ENCODE results near the gene MED22.
A peak's percentile ranks its signal among the peaks of the same experiment; 100 is the strongest.

The MED22 gene

GRCh38 chr9:133346021-133346785 is 1.7 kb downstream of the MED22 start:
- H3K36me3 ChIP-seq (ENCODE audit: control insufficient read depth, insufficient read depth, low read length): peaks cover 22% of the 10 kb centered on the region
- H2AK5ac ChIP-seq (ENCODE audit: low read length): no peak overlapping the region
- no peak overlapping the region for H4K5ac ChIP-seq (ENCODE audit: low read length)
- H3K79me2 ChIP-seq (ENCODE audit: control insufficient read depth, insufficient read depth, low read length): peaks cover 43% of the 10 kb centered on the region
- H4K8ac ChIP-seq (ENCODE audit: low read depth, low read length): no peak overlapping the region
- no peaks in the 10 kb centered on the region for H3K4me1 ChIP-seq (ENCODE audit: control insufficient read depth, low read depth, low read length)
- no peak overlapping the region for H3K27ac ChIP-seq (ENCODE audit: low read depth, low read length)
- H3K79me1 ChIP-seq (ENCODE audit: low read length): peaks cover 29% of the 10 kb centered on the region
- no peak overlapping the region for H3K4me3 ChIP-seq (ENCODE audit: low read length)
- H3K18ac ChIP-seq (ENCODE audit: low read length): no peak overlapping the region
- no peak overlapping the region for H2BK5ac ChIP-seq (ENCODE audit: low read length)
- no peak overlapping the region for H3K4ac ChIP-seq (ENCODE audit: low read depth, low read length)
- H3K4me2 ChIP-seq (ENCODE audit: low read length): peak overlapping the region; percentile 87
- H3K9ac ChIP-seq (ENCODE audit: low read length): peak overlapping the region; percentile 90
- DNase-seq: no peak
- H3K27me3 ChIP-seq (ENCODE audit: insufficient read depth, low read length, poor library complexity): no peaks in the 10 kb centered on the region
- H2BK15ac ChIP-seq (replicated peaks; ENCODE audit: low read depth): no peak overlapping the region
- H2BK120ac ChIP-seq (ENCODE audit: low read depth, low read length): no peak overlapping the region
- no CpG with 5 or more reads among the region's 15 CpGs for WGBS (ENCODE audit: extremely low coverage, insufficient coverage, low lambda C conversion rate)
- H3K23ac ChIP-seq (ENCODE audit: low read length): no peak overlapping the region
- peak overlapping the region; percentile 45 for H3K56ac ChIP-seq (ENCODE audit: low read length)

GRCh38 chr9:133345596-133345995 is 2.3 kb downstream of the MED22 start:
- no peak overlapping the region for H3K56ac ChIP-seq (ENCODE audit: low read length)
- H3K27me3 ChIP-seq (ENCODE audit: insufficient read depth, low read length, poor library complexity): no peaks in the 10 kb centered on the region
- H3K9ac ChIP-seq (ENCODE audit: low read length): no peak overlapping the region
- no peak overlapping the region for H3K4ac ChIP-seq (ENCODE audit: low read depth, low read length)
- no CpG with 5 or more reads among the region's 6 CpGs for WGBS (ENCODE audit: extremely low coverage, insufficient coverage, low lambda C conversion rate)
- H3K4me3 ChIP-seq (ENCODE audit: low read length): no peak overlapping the region
- H3K27ac ChIP-seq (ENCODE audit: low read depth, low read length): no peak overlapping the region
- no peak overlapping the region for H4K8ac ChIP-seq (ENCODE audit: low read depth, low read length)
- H3K79me1 ChIP-seq (ENCODE audit: low read length): peaks cover 29% of the 10 kb centered on the region
- H2AK5ac ChIP-seq (ENCODE audit: low read length): no peak overlapping the region
- H2BK15ac ChIP-seq (replicated peaks; ENCODE audit: low read depth): no peak overlapping the region
- H3K36me3 ChIP-seq (ENCODE audit: control insufficient read depth, insufficient read depth, low read length): peaks cover 18% of the 10 kb centered on the region
- H3K79me2 ChIP-seq (ENCODE audit: control insufficient read depth, insufficient read depth, low read length): peaks cover 43% of the 10 kb centered on the region
- H3K4me1 ChIP-seq (ENCODE audit: control insufficient read depth, low read depth, low read length): no peaks in the 10 kb centered on the region
- H3K4me2 ChIP-seq (ENCODE audit: low read length): no peak overlapping the region
- H2BK120ac ChIP-seq (ENCODE audit: low read depth, low read length): no peak overlapping the region
- no peak overlapping the region for H4K5ac ChIP-seq (ENCODE audit: low read length)
- H3K18ac ChIP-seq (ENCODE audit: low read length): no peak overlapping the region
- DNase-seq: no peak
- H3K23ac ChIP-seq (ENCODE audit: low read length): no peak overlapping the region
- no peak overlapping the region for H2BK5ac ChIP-seq (ENCODE audit: low read length)

DNA sequence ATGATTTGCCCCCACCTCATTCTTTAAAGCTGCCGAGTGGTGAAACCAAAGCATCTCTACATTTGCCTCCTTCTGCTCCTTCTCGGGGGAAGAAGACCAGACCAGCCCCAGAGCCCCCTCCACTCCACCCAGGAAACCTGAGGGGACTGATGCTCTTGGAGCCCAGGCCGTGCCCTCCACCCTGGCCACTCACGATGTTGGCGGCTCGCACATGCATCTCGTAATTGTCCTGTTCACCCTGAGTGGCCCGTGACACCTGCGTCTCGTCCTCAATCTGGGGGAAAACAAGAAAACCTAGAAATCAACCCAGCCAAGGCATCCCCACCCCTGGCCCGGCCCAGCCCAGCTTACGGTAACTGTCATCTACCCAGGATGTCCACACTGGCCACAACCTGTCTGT is 3.0 kb downstream of the MED22 start:
- Histone ChIP-seq H3K4me2 (ENCODE audit: low read length) (no peak overlapping the region), H3K56ac (ENCODE audit: low read length) (no peak overlapping the region), H3K79me1 (ENCODE audit: low read length) (peaks cover 23% of the 10 kb centered on the region), H3K9ac (ENCODE audit: low read length) (no peak overlapping the region), H3K23ac (ENCODE audit: low read length) (no peak overlapping the region), H3K27me3 (ENCODE audit: insufficient read depth, low read length, poor library complexity) (no peaks in the 10 kb centered on the region), H3K4me1 (ENCODE audit: control insufficient read depth, low read depth, low read length) (no peaks in the 10 kb centered on the region), H4K5ac (ENCODE audit: low read length) (no peak overlapping the region), H4K8ac (ENCODE audit: low read depth, low read length) (no peak overlapping the region), H2BK120ac (ENCODE audit: low read depth, low read length) (no peak overlapping the region), H3K79me2 (ENCODE audit: control insufficient read depth, insufficient read depth, low read length) (peaks cover 39% of the 10 kb centered on the region), H3K36me3 (ENCODE audit: control insufficient read depth, insufficient read depth, low read length) (peaks cover 15% of the 10 kb centered on the region), H3K4me3 (ENCODE audit: low read length) (no peak overlapping the region), H3K4ac (ENCODE audit: low read depth, low read length) (no peak overlapping the region), H2BK5ac (ENCODE audit: low read length) (no peak overlapping the region), H3K27ac (ENCODE audit: low read depth, low read length) (no peak overlapping the region), H2AK5ac (ENCODE audit: low read length) (no peak overlapping the region), H3K18ac (ENCODE audit: low read length) (no peak overlapping the region), H2BK15ac (replicated peaks; ENCODE audit: low read depth) (no peak overlapping the region)
- DNase-seq: no peak
- no CpG with 5 or more reads among the region's 12 CpGs for WGBS (ENCODE audit: extremely low coverage, insufficient coverage, low lambda C conversion rate)

- Histone ChIP-seq H3K4ac (ENCODE audit: low read depth, low read length) (no peak overlapping the region), H3K27ac (ENCODE audit: low read depth, low read length) (no peak overlapping the region), H2BK15ac (replicated peaks; ENCODE audit: low read depth) (no peak overlapping the region), H4K8ac (ENCODE audit: low read depth, low read length) (no peak overlapping the region), H2BK5ac (ENCODE audit: low read length) (no peak overlapping the region), H4K5ac (ENCODE audit: low read length) (no peak overlapping the region), H3K4me3 (ENCODE audit: low read length) (no peak overlapping the region), H2AK5ac (ENCODE audit: low read length) (no peak overlapping the region), H3K36me3 (ENCODE audit: control insufficient read depth, insufficient read depth, low read length) (peaks cover 15% of the 10 kb centered on the region), H3K18ac (ENCODE audit: low read length) (no peak overlapping the region), H3K9ac (ENCODE audit: low read length) (no peak overlapping the region), H3K79me2 (ENCODE audit: control insufficient read depth, insufficient read depth, low read length) (peaks cover 31% of the 10 kb centered on the region), H3K79me1 (ENCODE audit: low read length) (peaks cover 18% of the 10 kb centered on the region), H3K27me3 (ENCODE audit: insufficient read depth, low read length, poor library complexity) (no peaks in the 10 kb centered on the region), H2BK120ac (ENCODE audit: low read depth, low read length) (no peak overlapping the region), H3K23ac (ENCODE audit: low read length) (no peak overlapping the region), H3K4me1 (ENCODE audit: control insufficient read depth, low read depth, low read length) (no peaks in the 10 kb centered on the region), H3K4me2 (ENCODE audit: low read length) (no peak overlapping the region), H3K56ac (ENCODE audit: low read length) (no peak overlapping the region)
- no CpG with 5 or more reads among the region's 19 CpGs for WGBS (ENCODE audit: extremely low coverage, insufficient coverage, low lambda C conversion rate)
- DNase-seq: no peak
These were observed 3.9 kb downstream of the MED22 start for GRCh38 chr9:133344071-133344470.

DNA sequence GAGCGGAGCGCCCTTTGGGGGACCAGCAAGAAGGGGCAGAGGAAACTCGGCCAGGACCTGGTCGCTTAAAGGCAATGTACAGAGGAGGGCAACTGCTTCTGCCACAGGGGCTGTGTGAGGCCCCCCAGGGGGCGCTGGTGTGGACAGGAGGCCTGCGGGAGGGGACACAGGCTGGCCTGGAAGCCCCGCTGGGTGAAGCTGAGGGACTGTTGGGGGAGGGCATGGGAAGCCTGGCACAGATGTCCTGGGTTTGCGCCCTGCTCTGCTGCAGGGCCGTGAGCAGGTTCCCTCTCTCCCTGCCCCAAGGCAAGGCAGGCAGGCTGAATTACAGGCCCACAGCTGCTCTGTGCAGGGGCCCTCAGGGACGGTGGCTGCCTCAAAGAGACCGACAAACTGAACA is 5.4 kb downstream of the MED22 start:
- peak; percentile 41 for DNase-seq
- Histone ChIP-seq H3K4me1 (ENCODE audit: control insufficient read depth, low read depth, low read length) (no peaks in the 10 kb centered on the region), H3K23ac (ENCODE audit: low read length) (no peak overlapping the region), H2BK15ac (replicated peaks; ENCODE audit: low read depth) (no peak overlapping the region), H2BK5ac (ENCODE audit: low read length) (no peak overlapping the region), H3K4ac (ENCODE audit: low read depth, low read length) (no peak overlapping the region), H3K27me3 (ENCODE audit: insufficient read depth, low read length, poor library complexity) (no peaks in the 10 kb centered on the region), H3K9ac (ENCODE audit: low read length) (no peak overlapping the region), H4K5ac (ENCODE audit: low read length) (no peak overlapping the region), H3K4me2 (ENCODE audit: low read length) (no peak overlapping the region), H3K79me2 (ENCODE audit: control insufficient read depth, insufficient read depth, low read length) (peaks cover 21% of the 10 kb centered on the region), H3K36me3 (ENCODE audit: control insufficient read depth, insufficient read depth, low read length) (peaks cover 14% of the 10 kb centered on the region), H3K18ac (ENCODE audit: low read length) (no peak overlapping the region), H2BK120ac (ENCODE audit: low read depth, low read length) (no peak overlapping the region), H3K27ac (ENCODE audit: low read depth, low read length) (no peak overlapping the region), H3K56ac (ENCODE audit: low read length) (no peak overlapping the region), H3K79me1 (ENCODE audit: low read length) (peaks cover 17% of the 10 kb centered on the region), H3K4me3 (ENCODE audit: low read length) (no peak overlapping the region), H2AK5ac (ENCODE audit: low read length) (no peak overlapping the region), H4K8ac (ENCODE audit: low read depth, low read length) (no peak overlapping the region)
- WGBS (ENCODE audit: extremely low coverage, insufficient coverage, low lambda C conversion rate): no CpG with 5 or more reads among the region's 11 CpGs

DNA sequence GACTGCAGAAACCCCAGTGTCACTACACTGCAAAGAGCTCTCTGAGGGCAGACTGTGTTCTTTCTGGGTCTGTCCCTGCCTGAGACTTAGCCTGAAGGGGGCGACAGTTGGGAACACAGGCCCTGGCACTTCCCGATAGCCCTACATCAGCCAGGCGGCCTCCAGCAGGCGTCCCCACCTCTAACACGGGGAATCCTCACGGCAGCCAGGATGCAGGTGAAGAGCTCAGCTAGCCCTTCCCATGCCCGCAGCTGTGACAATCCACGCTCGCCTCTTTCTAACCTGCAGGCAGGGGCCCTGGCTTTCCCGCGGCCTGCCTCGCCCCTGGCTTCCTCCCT is 5.9 kb downstream of the MED22 start:
- Histone ChIP-seq H3K36me3 (ENCODE audit: control insufficient read depth, insufficient read depth, low read length) (peaks cover 14% of the 10 kb centered on the region), H3K56ac (ENCODE audit: low read length) (no peak overlapping the region), H2BK5ac (ENCODE audit: low read length) (no peak overlapping the region), H3K23ac (ENCODE audit: low read length) (no peak overlapping the region), H3K27me3 (ENCODE audit: insufficient read depth, low read length, poor library complexity) (no peaks in the 10 kb centered on the region), H2BK120ac (ENCODE audit: low read depth, low read length) (no peak overlapping the region), H4K8ac (ENCODE audit: low read depth, low read length) (no peak overlapping the region), H3K9ac (ENCODE audit: low read length) (no peak overlapping the region), H3K18ac (ENCODE audit: low read length) (no peak overlapping the region), H3K27ac (ENCODE audit: low read depth, low read length) (no peak overlapping the region), H2BK15ac (replicated peaks; ENCODE audit: low read depth) (no peak overlapping the region), H4K5ac (ENCODE audit: low read length) (no peak overlapping the region), H2AK5ac (ENCODE audit: low read length) (no peak overlapping the region), H3K79me1 (ENCODE audit: low read length) (peaks cover 17% of the 10 kb centered on the region), H3K4me2 (ENCODE audit: low read length) (no peak overlapping the region), H3K4ac (ENCODE audit: low read depth, low read length) (no peak overlapping the region), H3K79me2 (ENCODE audit: control insufficient read depth, insufficient read depth, low read length) (peaks cover 18% of the 10 kb centered on the region), H3K4me1 (ENCODE audit: control insufficient read depth, low read depth, low read length) (no peaks in the 10 kb centered on the region), H3K4me3 (ENCODE audit: low read length) (no peak overlapping the region)
- no CpG with 5 or more reads among the region's 12 CpGs for WGBS (ENCODE audit: extremely low coverage, insufficient coverage, low lambda C conversion rate)
- DNase-seq: peak; percentile 81
